ENCODE measurements around the gene NCK2. TPM values are rescaled to one million over a fixed set of nuclear protein-coding genes. Genes with fewer than 3 reads are reported as not detected.
A peak's percentile ranks its signal among the peaks of the same experiment; 100 is the strongest.

The NCK2 gene
- total and polyA plus RNA-seq, 2 of the 13 experiments (the other 11 are each of a cell fraction or from before 2014, with no cell fraction given): 14.8 to 23.5 TPM

- TF ChIP-seq FOXC1 (CRISPR knock-in tag; IDR thresholded peaks at IDR 0.05; ENCODE audit: borderline replicate concordance) (peak; percentile 16; the same call in 1 of the 2 replicates), ZNF782 (CRISPR knock-in tag; IDR thresholded peaks at IDR 0.05; ENCODE audit: borderline replicate concordance) (peak; percentile 43; the same call in 1 of the 2 replicates), MTF1 (CRISPR knock-in tag; IDR thresholded peaks at IDR 0.05) (no peak), ZNF547 (CRISPR knock-in tag; IDR thresholded peaks at IDR 0.05) (peak; percentile 77; the same call in 1 of the 2 replicates), SNAPC2 (CRISPR knock-in tag; IDR thresholded peaks at IDR 0.05) (0 out of 2 replicates have a peak, but pooled peaks have one; percentile 37), LCORL (IDR thresholded peaks at IDR 0.05) (no peak), LCORL (CRISPR knock-in tag; IDR thresholded peaks at IDR 0.05) (no peak), ZNF790 (CRISPR knock-in tag; IDR thresholded peaks at IDR 0.05; ENCODE audit: borderline replicate concordance) (peak; percentile 48; the same call in 1 of the 2 replicates), ZNF768 (CRISPR knock-in tag; IDR thresholded peaks at IDR 0.05) (peak; percentile 42; the same call in 1 of the 2 replicates), ZNF841 (CRISPR knock-in tag; IDR thresholded peaks at IDR 0.05; ENCODE audit: borderline replicate concordance) (peak; percentile 64; the same call in 1 of the 2 replicates), ZNF75D (CRISPR knock-in tag; IDR thresholded peaks at IDR 0.05; ENCODE audit: borderline replicate concordance) (0 out of 2 replicates have a peak, but pooled peaks have one; percentile 51), RAD51 (IDR thresholded peaks at IDR 0.05; ENCODE audit: borderline replicate concordance) (no peak), POGK (CRISPR knock-in tag; conservative IDR thresholded peaks at IDR 0.05) (0 out of 2 replicates have a peak, but pooled peaks have one; percentile 45), ZEB1 (IDR thresholded peaks at IDR 0.05; ENCODE audit: insufficient replicate concordance, low read depth) (no peak), UBTF (CRISPR knock-in tag; IDR thresholded peaks at IDR 0.05) (peak; percentile 90; the same call in 1 of the 2 replicates), PATZ1 (CRISPR knock-in tag; IDR thresholded peaks at IDR 0.05) (peak; percentile 69), ZNF296 (CRISPR knock-in tag; conservative IDR thresholded peaks at IDR 0.05) (0 out of 2 replicates have a peak, but pooled peaks have one; percentile 55), ZC3H13 (CRISPR knock-in tag; IDR thresholded peaks at IDR 0.05) (no peak), HNRNPL (IDR thresholded peaks at IDR 0.05; ENCODE audit: low read depth, low read length) (no peak)
These were observed at the start of gene NCK2 (continued) for GRCh38 chr2:105744909-105745853.

Data from HepG2 (cell line).